ENCODE results near the gene MAN1C1.
"Not testable (repeated sequence)": the region's sequence is repeated elsewhere in the genome, so short reads cannot be mapped to it uniquely, and the experiment has no call there.

The MAN1C1 gene

DNA sequence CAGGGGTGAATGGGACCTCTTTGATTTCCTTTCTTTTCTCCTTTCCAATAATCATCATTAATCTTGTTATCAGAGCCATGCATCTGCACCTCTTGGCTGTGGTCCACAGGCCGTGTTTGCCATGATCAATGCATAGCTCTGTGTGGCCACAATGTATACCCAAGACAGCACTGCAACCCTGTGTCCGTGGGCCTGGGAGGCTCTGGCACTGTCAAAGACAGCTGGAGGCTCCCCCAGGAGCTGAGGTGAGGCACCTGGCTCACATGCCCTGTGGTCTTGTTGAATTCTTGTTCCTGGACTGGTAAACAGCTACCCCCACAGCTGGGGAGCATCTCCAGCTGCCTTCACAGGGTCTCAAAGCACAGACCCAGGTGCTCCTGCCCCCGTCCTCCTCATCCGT is 116.2 kb downstream of the MAN1C1 start:
- in situ Hi-C loops (cut with MboI; ENCODE audit: low sequenced_read_pairs), result no loop called here

GRCh38 chr1:25733271-25733670 is 116.7 kb downstream of the MAN1C1 start:
- in situ Hi-C loops (cut with MboI; ENCODE audit: low sequenced_read_pairs), result no loop called here

DNA sequence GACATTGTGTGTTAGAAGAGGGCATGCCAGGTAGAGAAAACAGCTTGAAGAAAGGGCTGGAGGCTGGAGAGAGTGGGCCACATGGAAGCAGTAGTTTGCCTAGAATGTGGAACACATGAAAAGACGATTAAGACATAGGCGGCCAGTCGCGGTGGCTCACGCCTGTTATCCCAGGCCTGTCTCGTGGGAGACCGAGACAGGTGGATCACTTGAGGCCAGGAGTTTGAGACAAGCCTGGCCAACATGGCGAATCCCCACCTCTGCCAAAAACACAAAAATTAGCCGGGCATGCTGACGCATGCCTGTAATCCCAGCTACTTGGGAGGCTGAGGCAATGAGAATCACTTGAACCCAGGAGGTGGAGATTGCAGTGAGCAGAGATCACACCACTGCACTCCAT is 118.4 kb downstream of the MAN1C1 start:
- in situ Hi-C loops (cut with MboI; ENCODE audit: low sequenced_read_pairs), result not testable (repeated sequence)

DNA sequence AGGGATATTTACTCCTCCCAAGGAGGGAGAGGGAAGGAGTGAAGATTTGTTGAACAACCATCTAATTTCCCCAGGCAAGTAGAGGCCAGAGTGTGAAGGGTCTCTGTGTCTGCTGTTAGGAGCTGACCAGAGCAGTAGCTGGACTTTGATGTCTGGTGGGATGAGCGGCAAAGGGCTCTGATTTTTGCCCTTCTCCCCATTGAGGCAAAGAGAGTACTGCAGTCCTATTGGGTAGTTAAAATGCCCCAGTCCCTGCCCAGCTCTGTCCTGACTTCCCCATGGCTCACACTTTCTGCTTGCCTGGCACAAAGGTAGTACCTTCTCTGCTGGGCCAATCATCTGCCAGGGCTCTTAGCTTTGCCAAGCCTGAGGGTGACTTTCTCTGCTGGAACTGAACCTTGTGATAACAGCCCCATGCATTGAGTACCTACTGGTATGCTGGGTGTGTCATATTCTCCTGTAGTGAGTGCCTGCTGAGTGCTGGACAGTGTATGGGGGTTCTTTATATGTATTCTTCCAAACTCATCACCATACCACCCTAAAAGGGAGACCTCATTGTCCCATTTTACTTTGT is 119.5 kb downstream of the MAN1C1 start:
- in situ Hi-C loops (cut with MboI; ENCODE audit: low sequenced_read_pairs), result no loop called here

DNA sequence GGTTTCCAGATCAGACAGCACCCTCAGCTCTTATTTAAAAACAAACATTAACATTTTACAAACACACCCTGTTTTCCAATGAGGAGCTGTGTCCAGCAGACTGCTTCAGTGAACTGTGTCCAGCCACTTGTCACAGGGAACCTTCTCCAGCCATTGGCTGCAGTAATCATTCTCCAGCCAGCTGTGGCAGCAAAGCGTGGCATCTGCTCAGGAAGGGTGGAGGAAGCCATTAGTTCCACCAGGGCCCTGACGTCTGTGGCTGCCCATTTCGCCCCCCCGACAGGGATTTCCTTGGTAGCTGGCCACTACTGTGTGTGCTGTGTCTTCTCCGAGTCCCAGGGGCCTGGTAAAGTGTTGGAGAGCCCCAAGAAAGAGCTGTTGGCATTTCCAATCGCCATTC is 120.5 kb downstream of the MAN1C1 start:
- in situ Hi-C loops (cut with MboI; ENCODE audit: low sequenced_read_pairs), result no loop called here

DNA sequence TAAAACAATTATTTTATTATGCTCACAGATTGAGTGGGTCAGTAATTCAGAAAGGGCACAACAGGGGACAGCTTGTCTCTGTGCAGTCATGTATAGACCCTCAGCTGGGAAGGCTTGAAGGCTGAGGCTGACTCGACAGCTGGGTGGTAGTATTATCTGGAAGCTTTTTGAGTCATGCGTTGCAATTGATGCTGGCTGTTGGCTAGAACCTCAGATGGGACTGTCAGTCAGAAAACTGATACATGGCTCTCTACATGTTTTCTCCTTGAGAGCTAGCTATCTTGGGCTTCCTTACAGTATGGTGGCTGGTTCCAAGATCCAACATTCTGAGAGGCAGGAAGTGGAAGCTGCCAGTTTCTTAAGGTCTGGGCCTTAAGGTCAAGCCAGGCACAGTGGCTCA is 121.9 kb downstream of the MAN1C1 start:
- in situ Hi-C loops (cut with MboI; ENCODE audit: low sequenced_read_pairs), result no loop called here

DNA sequence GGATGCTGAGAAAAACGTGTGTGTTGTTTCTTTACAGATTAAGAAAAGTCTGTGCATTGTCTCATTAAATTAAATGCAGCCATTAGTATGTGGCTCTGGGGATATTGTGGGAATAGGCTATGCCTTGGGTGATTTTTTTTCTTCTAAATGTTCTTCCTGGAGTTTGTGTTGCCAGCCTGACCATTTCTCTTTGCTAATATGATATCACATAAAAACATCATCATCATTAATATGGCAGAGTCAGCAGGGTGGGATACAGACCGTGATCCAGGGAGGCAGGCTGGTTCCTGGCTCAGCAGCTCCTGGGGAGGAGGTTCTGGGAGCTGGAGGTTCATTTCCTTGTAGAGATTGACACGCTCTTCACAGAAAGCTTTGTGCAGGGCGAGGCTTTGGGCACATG is 122.8 kb downstream of the MAN1C1 start:
- in situ Hi-C loops (cut with MboI; ENCODE audit: low sequenced_read_pairs), result no loop called here

DNA sequence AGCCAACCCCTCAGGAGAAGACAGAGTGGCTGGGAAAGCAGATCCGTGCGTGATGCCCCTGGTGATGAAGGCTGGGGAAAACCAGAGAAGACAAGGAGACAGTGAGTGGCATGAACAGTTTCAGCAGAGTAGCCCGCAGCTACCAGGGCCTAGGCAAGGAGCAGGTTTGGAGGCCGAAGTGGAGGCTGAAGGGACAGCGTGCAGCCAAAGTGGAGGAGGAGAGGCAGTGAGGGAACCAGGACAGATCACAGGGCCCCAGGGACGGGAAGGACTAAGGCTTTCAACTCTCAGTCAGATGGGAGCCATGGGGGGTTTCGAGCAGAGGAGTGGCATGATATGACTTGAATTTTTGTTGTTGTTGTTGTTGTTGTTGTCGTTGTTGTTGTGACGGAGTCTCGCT is 123.5 kb downstream of the MAN1C1 start:
- in situ Hi-C loops (cut with MboI; ENCODE audit: low sequenced_read_pairs), result no loop called here

GRCh38 chr1:25742316-25742715 is 125.7 kb downstream of the MAN1C1 start:
- in situ Hi-C loops (cut with MboI; ENCODE audit: low sequenced_read_pairs), result no loop called here

DNA sequence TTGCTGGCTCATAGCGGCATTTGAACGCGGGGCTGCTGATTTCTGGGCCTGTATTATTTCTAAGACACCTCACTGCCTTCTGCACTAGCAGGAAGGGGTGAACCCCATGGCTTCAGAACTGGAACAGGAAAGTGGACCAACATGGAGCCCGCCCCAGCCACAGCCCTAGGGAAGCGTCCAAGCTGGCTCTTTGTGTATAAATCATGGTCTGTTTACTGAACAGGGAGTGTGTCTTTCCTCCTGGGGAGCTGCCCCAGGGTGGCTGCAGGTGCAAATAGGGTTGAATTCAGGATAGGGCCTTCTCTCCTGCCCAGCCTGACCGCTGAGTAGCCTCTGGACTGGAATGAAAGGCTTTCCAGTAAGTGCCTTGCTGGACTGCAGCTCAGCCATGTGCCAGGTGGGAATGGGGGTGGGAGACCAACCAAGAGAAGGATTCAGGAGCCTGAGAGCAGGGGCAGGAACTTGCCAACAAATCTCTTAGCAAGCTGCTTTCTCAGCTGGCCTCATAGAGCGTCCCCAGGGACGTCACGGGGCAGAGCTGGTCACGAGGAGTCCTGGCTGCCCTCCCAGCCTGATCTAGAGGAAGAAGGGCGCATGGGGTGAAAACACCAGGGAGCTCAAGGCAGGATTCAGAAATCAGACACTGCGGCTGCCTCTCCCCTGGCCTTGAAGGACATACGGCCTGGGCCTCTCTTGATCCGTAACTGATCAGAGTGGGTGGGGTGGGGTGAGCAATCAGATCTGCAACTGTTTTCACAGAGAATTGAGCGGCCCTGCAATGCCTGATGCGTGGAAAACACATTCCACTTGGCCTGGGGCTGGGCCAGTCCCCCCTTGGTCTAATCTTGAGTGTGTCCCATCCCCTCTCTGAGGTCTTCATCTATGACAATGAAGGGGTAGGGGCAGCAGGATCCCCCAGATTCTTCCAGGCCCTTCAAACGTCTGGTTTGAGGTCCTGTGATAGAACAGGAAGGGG is 126.9 kb downstream of the MAN1C1 start:
- in situ Hi-C loops (cut with MboI; ENCODE audit: low sequenced_read_pairs), result no loop called here

DNA sequence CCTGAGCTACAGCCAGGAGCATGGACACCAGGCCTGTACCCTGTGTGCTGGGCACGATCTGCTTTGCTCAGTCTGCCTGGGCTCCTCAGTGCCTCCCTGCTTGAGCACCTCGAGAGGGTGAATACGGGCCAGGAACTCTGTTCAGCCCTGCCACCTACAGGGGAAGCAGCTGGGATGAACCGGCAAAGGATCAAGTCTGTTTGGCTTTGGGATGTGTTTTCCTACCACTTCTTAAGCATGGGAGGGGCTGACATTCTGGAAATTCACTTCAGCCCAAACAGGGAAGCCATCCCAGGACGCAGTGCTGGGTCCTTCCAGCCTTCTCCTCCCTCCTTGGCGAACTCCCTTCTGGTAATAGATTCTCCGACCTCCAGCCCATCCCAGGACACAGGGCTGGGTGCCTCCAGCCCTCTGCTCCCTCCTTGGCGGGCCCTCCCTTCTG is 127.6 kb downstream of the MAN1C1 start:
- in situ Hi-C loops (cut with MboI; ENCODE audit: low sequenced_read_pairs), result no loop called here

DNA sequence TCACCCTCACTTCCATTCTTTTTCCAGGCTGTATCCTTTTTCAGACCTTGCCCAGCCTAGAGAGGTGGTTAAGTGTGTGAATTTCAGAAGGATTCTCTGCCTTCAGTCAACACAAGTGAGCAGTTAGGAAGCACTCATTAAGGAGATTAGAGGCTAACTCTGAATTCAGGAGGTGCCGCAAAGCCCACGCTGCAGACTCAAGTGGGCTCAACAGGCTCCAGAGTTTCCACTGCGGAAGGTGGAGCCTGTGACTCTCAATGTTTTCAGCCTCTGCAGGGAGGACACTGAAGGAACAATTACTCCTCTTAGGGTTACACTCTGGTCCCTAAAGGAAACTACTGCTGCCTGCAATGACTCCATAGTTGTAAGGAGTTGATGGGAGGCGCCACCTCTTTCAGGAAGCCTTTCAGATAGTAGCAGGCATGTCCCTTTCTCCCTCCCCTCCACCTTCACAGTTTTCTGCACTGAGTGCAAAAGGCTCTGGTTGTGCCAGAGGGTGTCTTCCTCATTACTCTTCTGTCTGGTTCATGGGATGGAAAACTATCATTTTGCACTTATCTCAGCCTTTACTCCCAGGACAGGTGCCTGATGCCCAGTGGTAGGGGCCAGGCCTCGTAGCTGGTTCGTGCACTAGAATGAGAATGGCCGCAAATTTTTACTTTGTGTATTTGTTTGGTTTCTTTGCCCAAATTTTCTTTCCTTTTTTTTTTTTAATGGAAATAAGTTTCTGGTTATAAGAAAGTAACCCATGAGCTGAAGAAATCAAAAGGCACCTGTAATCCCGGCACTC is 128.2 kb downstream of the MAN1C1 start:
- in situ Hi-C loops (cut with MboI; ENCODE audit: low sequenced_read_pairs), result no loop called here

DNA sequence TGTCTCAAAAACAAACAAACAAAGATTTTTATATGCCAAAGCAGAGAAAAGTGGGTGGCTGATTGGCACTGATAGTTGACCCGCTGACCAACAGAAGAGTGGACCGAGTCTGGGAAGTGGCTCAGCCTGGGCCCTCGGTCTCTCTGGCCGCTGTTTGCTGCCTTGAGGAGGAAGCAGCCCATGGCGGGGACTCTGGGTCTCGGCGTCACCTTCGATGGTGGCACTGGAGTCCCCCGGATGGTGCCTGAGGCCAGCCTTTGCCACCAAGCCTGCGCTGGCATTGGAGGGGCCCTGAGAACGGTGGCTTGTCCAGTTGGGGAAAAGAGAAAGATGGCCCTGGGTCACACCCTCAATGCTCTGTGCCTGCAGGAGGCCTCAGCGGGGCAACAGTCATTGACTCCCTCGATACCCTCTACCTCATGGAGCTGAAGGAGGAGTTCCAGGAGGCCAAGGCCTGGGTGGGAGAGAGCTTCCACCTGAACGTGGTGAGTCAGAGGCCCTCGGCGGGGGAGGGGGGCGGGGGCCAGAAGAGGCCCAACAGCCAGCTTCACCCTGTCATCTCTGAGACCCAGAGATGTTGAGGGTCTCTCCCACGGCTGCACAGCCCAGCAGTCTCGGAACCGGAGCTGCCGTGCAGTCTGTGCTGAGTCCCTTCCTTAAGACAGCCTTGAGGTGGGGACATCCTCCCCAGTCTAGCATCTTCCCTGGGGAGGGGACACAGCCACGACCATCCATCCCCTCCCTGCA is 129.9 kb downstream of the MAN1C1 start:
- in situ Hi-C loops (cut with MboI; ENCODE audit: low sequenced_read_pairs), result no loop called here

DNA sequence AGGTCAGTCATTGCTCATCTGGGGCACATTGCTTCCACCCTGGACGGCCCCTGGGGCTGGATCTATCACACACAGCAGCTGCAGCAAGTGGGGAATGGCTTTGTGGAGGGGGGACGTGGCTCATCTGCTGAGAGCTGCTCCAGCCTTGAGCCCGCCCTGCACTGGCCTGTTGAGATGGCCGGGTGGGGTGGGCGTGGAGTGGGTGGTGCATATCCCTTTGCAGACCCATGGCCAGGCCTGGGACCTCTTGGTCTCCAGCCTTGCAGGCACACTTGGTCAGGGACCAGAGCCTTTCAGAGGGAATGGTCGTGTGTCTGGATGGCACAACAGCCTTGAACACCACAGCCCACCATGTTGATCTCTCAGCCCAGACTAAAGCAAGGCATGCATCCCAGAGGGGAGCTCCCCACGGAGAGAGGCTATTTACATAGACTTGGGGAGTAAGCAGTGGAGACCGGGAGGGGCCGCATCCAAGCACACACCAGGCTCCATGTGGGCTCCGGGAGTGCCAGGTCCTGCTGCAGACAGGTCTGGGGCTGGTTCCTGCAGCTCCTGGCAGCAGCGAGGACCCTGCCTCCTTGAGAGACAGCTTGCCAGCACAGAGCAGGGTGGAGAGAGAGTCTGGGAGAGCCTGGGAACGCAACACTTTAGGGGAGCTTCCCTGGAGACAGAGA is 130.6 kb downstream of the MAN1C1 start:
- in situ Hi-C loops (cut with MboI; ENCODE audit: low sequenced_read_pairs), result no loop called here

GRCh38 chr1:25748531-25749205 is 132.1 kb downstream of the MAN1C1 start:
- in situ Hi-C loops (cut with MboI; ENCODE audit: low sequenced_read_pairs), result no loop called here

GRCh38 chr1:25750923-25751605 is 134.5 kb downstream of the MAN1C1 start:
- in situ Hi-C loops (cut with MboI; ENCODE audit: low sequenced_read_pairs), result no loop called here

DNA sequence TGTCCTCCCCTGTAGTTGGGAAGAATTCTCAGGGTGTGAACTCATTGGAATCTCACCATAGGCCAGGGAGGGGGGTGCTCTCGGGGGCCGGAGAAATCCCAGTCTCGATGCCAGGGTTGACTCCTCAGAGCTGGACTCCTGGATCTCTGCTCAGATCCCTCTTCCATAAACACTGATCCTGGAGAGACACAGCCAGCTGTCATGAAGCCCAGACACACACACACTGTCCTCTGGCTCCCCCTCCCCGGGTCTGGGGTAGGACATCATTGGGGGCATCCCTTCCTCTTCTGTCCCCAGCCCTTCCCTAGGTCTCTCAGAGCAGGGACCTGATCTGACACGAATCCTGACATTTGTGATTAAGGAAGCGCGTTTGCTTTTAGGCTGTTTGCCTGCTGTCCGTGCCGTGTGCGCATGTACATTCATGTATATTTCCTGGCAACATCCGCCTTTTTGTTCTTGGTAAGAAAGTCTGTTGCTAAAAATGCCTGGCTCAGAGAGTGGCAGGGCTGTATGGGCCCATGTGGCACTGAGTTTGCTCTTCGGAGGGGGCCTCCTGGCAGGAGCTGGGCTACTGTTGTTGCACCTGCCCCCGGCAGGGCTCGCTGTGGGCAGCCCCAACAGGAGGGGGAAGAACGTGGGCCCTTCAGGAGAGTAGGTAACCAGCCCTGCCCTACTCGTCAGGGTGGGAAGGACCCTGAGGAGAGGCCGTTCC is 138.0 kb downstream of the MAN1C1 start:
- in situ Hi-C loops (cut with MboI; ENCODE audit: low sequenced_read_pairs), result no loop called here

DNA sequence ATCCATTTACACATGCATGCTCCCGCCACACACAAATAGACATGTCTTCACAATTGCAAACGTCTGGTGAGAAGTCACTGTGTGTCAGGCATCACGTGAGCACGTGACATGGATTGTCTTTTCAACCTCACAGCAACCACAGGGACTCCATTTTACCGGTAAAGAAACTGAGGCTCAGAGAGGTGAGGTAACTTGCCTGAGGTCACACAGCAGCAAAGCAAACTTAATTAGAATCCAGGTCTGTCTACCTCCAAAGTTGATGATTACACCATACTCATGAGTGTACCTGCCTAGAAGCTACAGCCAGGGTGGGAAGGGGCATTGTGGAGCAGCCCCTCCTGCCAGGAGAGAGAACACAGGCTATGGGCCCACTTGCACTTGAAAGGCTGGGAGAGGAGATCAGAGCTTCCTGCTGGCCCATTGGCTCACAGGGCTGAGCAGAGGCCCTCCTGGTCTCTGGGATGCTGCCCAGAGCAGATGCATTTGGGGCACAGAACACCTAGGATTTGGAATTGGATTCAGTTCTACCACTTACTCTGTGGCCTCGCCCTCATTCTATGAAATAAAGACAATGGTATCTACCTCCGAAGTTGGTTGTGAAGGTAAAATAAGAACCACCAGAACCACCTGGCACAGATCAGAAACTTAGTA is 139.0 kb downstream of the MAN1C1 start:
- in situ Hi-C loops (cut with MboI; ENCODE audit: low sequenced_read_pairs), result no loop called here
